Measurements from ENCODE around the gene RGS10. TPM values are rescaled to one million over a fixed set of nuclear protein-coding genes. Genes with fewer than 3 reads are reported as not detected.

Gene RGS10
- total and polyA plus RNA-seq, 10 of the 15 experiments (the other 5 are each of a cell fraction or from before 2014, with no cell fraction given): 72.8 to 193 (median 127) TPM

DNA sequence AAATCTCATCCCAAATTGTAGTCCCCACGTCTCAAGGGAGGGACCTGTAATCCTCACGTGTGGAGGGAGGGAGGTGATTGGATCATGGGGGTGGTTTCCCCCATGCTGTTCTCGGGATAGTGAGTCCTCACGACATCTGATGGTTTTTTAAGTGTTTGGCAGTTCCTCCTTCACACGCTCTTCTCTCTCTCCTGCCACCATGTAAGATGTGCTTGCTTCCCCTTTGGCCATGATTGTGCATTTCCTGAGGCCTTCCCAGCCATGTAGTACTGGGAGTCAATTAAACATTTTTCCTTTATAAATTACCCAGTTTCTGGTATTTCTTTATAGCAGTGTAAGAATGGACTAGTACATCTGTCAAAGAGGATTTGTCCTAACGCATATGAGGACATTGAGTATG, 59.5 kb downstream of the RGS10 start:
- DNase-seq (ENCODE audit: low read depth, low spot score) (no peak), ATAC-seq (no peak), FAIRE-seq (no peak)
- Histone ChIP-seq H3K4me2 (ENCODE audit: control insufficient read depth, insufficient read depth) (no peak overlapping the region), H3K4me3 (no peak overlapping the region), H3K9ac (ENCODE audit: control insufficient read depth, insufficient read depth, low read length) (no peak overlapping the region), H3K4me1 (ENCODE audit: control insufficient read depth, insufficient read depth, low read length) (peaks cover 13% of the 10 kb centered on the region), H3K9me3 (replicated peaks; ENCODE audit: control insufficient read depth, insufficient read depth, low read length) (no peaks in the 10 kb centered on the region), H2AFZ (ENCODE audit: control insufficient read depth, low read depth, low read length) (no peak overlapping the region), H3K79me2 (ENCODE audit: control insufficient read depth, insufficient read depth, low read length) (no peaks in the 10 kb centered on the region), H3K27me3 (replicated peaks in 1 of 2; ENCODE audit: control insufficient read depth in 2 of 2, insufficient read depth in 2 of 2, low read length in 1 of 2) (no peaks in the 10 kb centered on the region), H3K27ac (ENCODE audit: control insufficient read depth, insufficient read depth) (no peak overlapping the region), H3K36me3 (ENCODE audit: control insufficient read depth in 2 of 2, insufficient read depth in 2 of 2, low read length in 1 of 2) (no peaks in the 10 kb centered on the region), H4K20me1 (ENCODE audit: control insufficient read depth, insufficient read depth) (no peaks in the 10 kb centered on the region)
- POLR2A ChIA-PET: no interaction called here
- SMC1A ChIA-PET (ENCODE audit: uncharacterized antibody, unreplicated experiment): no interaction called here
- in situ Hi-C loops (cut with MboI) (no loop called here), intact Hi-C loops (cut with micrococcal nuclease; ENCODE audit: unreplicated experiment) (no loop called here)
- TF ChIP-seq RBBP5 (conservative IDR thresholded peaks at IDR 0.05): no peak
- TF ChIP-seq SREBF2 (IDR thresholded peaks at IDR 0.05; ENCODE audit: low read length): no peak
- TF ChIP-seq, protein P1, sequence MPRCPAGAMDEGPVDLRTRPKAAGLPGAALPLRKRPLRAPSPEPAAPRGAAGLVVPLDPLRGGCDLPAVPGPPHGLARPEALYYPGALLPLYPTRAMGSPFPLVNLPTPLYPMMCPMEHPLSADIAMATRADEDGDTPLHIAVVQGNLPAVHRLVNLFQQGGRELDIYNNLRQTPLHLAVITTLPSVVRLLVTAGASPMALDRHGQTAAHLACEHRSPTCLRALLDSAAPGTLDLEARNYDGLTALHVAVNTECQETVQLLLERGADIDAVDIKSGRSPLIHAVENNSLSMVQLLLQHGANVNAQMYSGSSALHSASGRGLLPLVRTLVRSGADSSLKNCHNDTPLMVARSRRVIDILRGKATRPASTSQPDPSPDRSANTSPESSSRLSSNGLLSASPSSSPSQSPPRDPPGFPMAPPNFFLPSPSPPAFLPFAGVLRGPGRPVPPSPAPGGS (IDR thresholded peaks at IDR 0.05; ENCODE audit: borderline replicate concordance, insufficient read depth, low read depth, low read length, poor library complexity, severe bottlenecking): no peak
- TF ChIP-seq IKZF2 (IDR thresholded peaks at IDR 0.05): no peak
- TF ChIP-seq CREB1 (IDR thresholded peaks at IDR 0.05; ENCODE audit: low read depth): no peak
- no peak for TF ChIP-seq ZNF622 (IDR thresholded peaks at IDR 0.05)
- no peak for TF ChIP-seq CEBPB (IDR thresholded peaks at IDR 0.05; ENCODE audit: borderline replicate concordance in 1 of 2, low read depth in 2 of 2, low read length in 2 of 2)
- no peak for TF ChIP-seq IKZF1 (conservative IDR thresholded peaks at IDR 0.05)
- no peak for TF ChIP-seq MTA3 (IDR thresholded peaks at IDR 0.05; ENCODE audit: borderline replicate concordance, low read length)
- TF ChIP-seq, protein P2, sequence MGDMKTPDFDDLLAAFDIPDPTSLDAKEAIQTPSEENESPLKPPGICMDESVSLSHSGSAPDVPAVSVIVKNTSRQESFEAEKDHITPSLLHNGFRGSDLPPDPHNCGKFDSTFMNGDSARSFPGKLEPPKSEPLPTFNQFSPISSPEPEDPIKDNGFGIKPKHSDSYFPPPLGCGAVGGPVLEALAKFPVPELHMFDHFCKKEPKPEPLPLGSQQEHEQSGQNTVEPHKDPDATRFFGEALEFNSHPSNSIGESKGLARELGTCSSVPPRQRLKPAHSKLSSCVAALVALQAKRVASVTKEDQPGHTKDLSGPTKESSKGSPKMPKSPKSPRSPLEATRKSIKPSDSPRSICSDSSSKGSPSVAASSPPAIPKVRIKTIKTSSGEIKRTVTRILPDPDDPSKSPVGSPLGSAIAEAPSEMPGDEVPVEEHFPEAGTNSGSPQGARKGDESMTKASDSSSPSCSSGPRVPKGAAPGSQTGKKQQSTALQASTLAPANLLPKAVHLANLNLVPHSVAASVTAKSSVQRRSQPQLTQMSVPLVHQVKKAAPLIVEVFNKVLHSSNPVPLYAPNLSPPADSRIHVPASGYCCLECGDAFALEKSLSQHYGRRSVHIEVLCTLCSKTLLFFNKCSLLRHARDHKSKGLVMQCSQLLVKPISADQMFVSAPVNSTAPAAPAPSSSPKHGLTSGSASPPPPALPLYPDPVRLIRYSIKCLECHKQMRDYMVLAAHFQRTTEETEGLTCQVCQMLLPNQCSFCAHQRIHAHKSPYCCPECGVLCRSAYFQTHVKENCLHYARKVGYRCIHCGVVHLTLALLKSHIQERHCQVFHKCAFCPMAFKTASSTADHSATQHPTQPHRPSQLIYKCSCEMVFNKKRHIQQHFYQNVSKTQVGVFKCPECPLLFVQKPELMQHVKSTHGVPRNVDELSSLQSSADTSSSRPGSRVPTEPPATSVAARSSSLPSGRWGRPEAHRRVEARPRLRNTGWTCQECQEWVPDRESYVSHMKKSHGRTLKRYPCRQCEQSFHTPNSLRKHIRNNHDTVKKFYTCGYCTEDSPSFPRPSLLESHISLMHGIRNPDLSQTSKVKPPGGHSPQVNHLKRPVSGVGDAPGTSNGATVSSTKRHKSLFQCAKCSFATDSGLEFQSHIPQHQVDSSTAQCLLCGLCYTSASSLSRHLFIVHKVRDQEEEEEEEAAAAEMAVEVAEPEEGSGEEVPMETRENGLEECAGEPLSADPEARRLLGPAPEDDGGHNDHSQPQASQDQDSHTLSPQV (IDR thresholded peaks at IDR 0.05): no peak
- no peak for TF ChIP-seq GABPA (IDR thresholded peaks at IDR 0.05; ENCODE audit: low read depth)
- no peak for TF ChIP-seq KLF5 (IDR thresholded peaks at IDR 0.05; ENCODE audit: partially characterized antibody)
- TF ChIP-seq STAT3 (IDR thresholded peaks at IDR 0.05; ENCODE audit: low read depth, low read length): no peak
- TF ChIP-seq ZNF384 (IDR thresholded peaks at IDR 0.05; ENCODE audit: borderline replicate concordance, low read depth, low read length): no peak
- no peak for TF ChIP-seq SMAD1 (IDR thresholded peaks at IDR 0.05; ENCODE audit: low read depth, partially characterized antibody)
- no peak for TF ChIP-seq CHD2 (IDR thresholded peaks at IDR 0.05; ENCODE audit: borderline replicate concordance, low read depth, low read length)
- TF ChIP-seq TBL1XR1 (IDR thresholded peaks at IDR 0.05; ENCODE audit: low read depth, low read length): no peak
- BruUV-seq (replicated peaks): no TSS peak
- CTCF ChIA-PET: no interaction called here
- WGBS (ENCODE audit: insufficient coverage, insufficient replicate concordance, low lambda C conversion rate, missing lambda C conversion rate): 62% methylated on average over 6 of the region's 6 CpGs
- RAD21 ChIA-PET (ENCODE audit: unreplicated experiment): interaction anchor here (0.5 to 0.7 kb wide), 2 partner anchors 96 to 345 kb away, joined by 3 read pairs; no protein-coding TSS in a partner anchor
